ENCODE results near the gene TICRR.

- TF ChIP-seq POLR2A (IDR thresholded peaks at IDR 0.05; ENCODE audit: low read depth), result no peak
- TF ChIP-seq EP300 (IDR thresholded peaks at IDR 0.05), result no peak
- TF ChIP-seq CTCF (IDR thresholded peaks at IDR 0.05), result no peak
These were observed 87.8 kb downstream of the TICRR start for GRCh38 chr15:89662893-89663626.

Data from esophagus muscularis mucosa (tissue), 4 donors.